Hypothalamus (tissue), 51 donors: Measurements from ENCODE around the gene NHERF2.
"Not testable (repeated sequence)": the region's sequence is repeated elsewhere in the genome, so short reads cannot be mapped to it uniquely, and the experiment has no call there.

ENCODE experiments used
- DNase-seq, 51 donors: peaks; one replicate each; lab custom pipeline; 2025; lab: John Stamatoyannopoulos, UW

The NHERF2 gene

GRCh38 chr16:2004795-2005517 lies 21.7 kb upstream of the NHERF2 start:
- no peak for DNase-seq

DNA sequence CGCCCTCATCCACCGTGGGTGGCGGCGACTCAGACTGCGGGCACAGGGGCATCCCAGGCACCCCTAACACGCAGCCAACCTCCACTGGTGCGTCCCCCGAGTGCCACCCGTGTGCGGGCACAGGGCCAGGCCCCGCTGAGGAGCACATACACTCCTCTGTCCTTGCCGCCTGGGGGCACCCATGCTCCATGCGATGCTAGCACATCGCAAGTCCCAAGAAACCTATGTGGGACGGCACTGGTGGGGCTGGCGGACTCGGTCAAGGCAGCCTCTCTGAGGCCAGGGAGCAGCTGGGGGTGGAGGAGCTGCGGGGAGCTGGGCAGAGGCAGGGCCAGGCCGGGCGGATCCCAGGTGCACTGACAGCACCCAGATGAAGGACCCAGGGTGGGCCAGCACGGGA lies 21.1 kb upstream of the NHERF2 start:
- DNase-seq: peak in 1 of 51 donors; percentile 23

DNA sequence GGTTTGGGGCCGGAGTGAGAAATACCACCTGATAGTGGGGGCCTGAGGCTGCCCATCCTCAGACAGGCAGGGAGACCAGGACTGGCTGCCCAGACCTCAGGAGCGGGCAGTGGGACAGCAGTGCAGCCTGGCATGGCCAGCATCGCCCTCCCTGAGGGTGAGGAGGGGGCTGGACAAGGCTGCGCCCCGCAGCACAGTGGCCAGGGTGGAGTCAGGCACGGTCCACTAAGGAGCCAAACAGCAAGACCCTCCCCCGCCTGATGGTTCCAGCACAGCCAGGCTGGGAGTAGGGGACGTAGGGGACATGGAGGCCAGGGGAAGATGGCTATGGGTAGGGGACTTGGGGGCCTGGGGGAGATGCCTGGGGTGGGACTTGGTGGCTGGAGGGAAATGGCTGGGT lies 20.4 kb upstream of the NHERF2 start:
- DNase-seq: no peak

DNA sequence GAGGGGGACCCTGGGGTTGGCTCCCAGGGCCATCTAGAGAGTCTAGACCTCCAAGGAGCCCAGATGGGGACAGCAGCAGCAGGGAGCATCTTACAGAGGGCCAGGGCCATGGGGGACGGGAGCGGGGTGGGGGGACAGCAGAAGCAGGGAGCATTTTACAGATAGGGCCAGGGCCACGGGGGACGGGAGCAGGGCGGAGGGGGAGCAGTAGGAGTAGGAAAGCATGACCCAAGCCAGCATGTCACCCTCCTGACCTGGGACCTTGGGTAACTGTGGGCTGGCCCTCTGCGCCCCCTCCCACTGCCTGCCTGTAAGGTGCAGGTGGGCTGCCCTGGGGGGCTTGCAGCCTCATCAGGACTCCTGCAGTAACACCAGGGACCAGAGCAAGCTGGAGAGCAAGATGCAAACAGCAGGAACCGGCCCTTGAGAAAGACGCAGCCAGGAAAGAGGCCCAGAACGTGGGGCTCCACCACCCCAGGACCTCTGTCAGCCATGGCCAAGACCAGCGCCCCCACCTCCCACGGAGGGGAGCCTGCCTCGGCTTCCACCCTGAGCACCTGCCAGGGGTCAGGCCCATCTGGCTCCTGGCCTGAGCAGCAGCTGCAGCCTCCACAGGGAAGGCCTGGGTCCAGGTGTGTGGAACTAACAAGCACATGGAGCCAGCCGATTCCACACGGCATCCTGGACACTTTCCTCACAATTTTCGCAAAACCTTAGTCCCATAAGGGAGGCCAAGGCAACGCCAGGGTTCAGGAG lies 19.4 kb upstream of the NHERF2 start:
- no peak for DNase-seq

GRCh38 chr16:2008009-2008526 lies 18.6 kb upstream of the NHERF2 start:
- no peak for DNase-seq

- no peak for DNase-seq
These were observed 18.0 kb upstream of the NHERF2 start for GRCh38 chr16:2008631-2009163.

DNA sequence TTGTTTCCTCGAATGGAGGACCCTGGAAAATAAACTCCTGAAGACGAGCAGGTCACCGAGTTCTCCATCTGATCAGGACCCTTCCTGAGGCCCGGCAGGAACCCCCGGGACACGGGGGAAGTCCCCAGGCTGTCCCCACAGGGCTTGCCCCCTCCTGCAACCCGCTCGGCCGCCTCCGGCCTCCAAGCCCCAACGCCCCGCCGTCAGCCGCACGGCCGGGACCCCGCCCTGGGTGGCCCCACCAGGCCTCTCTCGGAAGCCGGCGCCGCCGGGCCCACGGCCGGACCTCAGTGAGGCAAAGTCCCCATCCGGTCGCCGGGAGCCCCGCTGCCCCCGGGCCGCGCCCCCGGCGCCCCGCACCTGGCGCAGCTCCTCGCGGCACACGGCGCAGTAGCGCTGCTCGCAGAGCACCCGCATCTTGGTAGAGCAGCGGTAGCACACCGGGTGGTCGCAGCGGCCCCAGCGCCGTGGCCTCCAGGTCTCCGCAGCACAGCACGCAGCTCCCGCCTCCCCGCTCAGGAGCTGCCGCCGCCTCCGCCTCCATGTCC lies 17.5 kb upstream of the NHERF2 start:
- DNase-seq: no peak

DNA sequence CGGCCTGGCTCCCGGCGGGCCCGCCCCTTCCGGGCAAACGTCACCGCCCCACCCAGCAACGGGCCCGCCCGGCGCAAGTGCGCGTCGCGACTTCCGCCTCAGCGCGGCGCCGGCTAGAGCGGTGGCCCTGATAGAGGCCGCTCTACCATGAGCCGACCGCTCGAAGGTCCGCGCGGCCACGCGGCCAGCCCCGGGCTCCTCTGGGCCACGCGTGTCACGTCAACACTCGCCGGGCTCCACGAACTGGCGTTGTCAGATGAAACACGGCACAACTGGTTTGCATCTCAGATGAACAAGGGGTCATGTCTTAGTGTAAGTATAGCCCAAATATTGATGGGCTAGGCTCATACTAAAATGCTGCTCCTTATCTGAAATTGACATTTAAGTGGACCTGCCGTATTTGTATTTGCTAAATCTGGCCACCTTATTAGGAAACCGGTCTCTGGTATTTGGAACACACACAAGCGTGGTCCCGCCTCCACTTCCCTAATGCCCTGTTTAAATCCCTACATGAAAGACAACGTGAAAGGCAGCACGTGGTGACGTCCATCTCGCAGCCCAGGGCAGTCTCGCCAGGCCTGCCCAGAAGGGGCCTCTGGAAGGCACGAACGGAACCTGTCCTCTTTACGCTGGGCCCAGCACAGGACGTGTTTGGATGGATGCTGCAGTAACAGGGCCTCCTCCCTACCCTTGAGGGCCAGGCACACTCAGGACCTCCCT lies 16.8 kb upstream of the NHERF2 start, which contains the start of gene ZNF598:
Gene ZNF598, minus strand, starts transcription at position 31 of the 720 bp plus-strand sequence.
- DNase-seq: peak; percentile 26 to 88 (median 66)

- DNase-seq: not testable (repeated sequence)
These were observed 15.0 kb upstream of the NHERF2 start for GRCh38 chr16:2011726-2012125.

- no peak for DNase-seq
These were observed 13.2 kb upstream of the NHERF2 start for GRCh38 chr16:2013527-2013926.

DNA sequence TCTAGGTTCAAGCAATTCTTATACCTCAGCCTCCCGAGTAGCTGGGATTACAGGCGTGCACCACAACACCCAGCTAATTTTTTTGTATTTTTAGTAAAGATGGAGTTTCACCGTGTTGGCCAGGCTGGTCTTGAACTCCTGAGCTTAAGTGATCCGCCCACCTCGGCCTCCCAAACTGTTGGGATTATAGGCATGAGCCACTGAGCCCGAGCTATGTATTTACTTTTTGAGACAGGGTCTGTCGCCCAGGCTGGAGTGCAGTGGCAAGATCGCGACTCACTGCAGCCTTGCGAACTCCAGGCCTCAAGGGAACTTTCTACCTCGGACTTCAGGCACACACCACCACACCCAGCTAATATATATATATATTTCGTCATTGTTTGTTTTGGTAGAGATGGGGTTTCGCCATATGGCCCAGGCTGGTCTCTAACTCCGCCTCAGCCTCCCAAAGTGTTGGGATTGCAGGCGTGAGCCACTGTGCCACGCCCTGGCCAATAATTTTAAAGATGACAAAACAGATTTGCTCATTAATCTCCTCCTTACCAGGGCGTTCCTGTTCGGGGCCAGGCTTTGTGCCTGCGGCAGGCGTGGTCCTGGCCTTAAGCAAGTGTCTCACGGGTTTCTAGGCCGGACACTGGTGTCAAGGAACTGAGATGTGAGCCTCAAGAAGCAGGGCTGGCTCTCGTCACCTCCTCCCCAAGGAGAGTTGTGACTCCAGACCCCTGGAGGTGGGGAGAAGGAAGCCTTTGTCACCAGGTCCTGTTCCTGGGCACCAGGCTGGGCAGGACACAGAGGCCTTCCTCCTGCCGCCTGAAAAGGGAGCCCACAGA lies 11.4 kb upstream of the NHERF2 start:
- DNase-seq: no peak

DNA sequence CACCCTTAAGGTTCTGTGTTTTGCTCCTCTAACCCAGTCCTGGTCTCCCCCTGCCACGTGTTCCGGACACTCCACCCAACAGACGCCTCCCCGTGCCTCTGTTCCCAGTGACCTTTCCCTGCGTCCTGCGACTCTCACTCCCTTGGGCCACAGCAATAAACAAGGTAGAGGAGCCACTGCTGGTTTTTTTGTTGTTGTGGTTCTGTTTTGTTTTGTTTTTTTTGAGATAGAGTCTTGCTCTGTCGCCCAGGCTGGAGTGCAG lies 10.8 kb upstream of the NHERF2 start:
- no peak for DNase-seq

DNA sequence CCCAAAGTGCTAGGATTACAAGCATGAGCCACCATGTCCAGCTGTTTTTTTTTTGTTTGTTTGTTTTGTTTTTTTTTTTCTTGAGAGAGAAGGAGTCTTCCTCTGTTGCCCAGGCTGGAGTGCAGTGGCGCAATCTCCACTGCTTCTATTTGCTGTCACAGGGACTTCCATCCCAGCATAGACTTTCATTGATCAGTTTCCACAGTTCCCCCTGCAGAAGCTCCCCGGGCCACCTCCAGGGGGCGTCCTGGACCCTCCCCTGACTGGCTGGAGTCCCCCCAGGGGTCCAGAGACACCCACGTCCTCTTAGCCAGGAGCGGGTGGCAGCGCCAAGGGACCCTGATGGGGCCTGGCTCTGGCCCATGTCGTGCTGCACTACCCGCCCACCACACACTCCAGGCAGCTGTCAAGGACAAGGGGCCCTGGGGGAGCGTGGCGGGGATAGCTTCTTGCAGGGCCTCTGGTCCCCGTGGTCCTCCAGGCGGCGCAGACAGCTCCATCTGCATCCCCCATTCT lies 10.2 kb upstream of the NHERF2 start:
- DNase-seq: no peak

DNA sequence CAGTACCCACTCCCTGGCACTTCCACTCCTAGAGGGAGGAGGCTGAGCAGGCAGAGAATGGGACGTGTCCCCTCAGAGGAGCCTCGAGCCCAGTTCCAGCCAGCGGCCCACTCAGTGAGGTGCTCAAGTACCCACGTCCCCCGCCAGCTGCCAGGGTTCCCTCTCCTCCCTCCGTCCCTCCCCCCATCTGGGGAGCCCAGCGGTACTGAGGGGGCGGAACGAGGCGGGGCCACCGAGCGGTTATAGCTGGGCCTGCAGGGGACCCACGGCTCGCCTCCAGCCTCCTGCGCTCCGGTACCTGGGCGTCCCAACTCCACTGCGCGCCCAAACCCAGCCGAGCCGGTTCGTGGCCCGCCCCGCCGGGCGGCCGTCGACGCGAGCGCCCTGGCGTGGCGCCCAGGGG lies 7.2 kb upstream of the NHERF2 start, which contains the start of gene NPW:
Gene NPW, plus strand, starts transcription at position 268 of the 403 bp plus-strand sequence.
- no peak for DNase-seq

- no peak for DNase-seq
These were observed 6.5 kb upstream of the NHERF2 start for GRCh38 chr16:2019921-2020831.

DNA sequence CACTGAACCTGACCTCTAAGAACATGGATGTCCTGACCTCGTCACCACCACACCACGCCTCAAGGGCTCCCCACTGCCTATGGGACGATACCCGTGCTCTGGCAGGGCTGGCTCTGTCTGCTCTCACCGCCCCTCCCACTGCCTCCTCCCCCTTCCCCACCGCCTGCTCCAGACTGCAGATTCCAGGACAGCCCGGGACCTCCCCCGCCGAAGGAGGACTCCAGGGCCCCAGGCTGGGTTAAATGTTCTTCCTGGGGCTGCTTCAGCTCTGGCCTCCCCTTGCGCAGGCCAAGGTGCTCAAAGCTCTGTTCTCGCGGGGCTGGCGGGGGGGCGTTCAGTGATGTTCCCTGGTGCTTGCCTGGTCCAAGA lies 4.0 kb upstream of the NHERF2 start:
- DNase-seq: no peak

DNA sequence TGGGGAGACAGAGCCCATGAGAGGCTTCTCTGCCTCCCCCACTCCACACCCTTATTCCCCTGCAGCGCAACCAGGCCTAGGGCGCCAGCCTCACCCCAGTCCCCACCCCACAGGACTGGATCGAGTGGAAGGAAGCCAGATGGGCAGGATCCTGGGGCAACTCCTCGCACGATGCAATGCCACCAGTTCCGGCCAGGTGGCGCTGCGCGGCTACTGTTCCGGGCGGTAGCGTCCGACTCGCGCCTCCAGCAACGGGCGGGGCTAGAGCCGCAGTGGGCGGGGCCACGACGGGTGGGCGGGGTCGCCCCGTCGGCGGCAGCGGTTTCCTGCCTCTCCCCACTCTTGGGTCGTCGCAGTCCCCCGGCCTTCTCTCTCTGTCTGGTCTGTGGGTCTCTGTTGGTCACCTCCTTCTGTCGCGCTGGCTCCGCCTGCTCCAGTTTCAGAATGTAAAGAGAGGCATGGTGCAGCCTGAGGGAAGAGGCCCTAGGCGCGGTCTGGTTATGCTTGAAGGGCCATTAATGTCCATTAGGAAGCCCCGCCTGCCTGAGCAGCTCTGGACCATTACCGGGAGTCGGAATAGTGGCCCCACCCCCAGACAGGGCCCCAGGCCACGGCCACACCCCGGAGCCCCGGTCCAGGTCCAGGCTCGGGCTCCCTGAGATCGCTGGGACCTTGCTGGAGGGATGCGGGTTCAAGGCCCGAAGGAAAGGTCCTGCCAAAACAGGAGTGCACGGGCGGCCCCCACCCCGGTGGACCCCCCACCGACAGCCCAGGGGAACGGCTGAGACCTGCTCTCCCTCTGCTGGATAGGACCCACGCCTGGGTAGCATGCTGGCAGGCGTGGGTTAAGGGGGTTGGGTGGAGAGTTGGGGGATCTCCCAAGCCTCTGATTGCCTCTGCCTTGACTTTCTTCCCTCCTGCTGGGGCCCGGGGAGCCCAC lies 3.3 kb upstream of the NHERF2 start:
- DNase-seq: peak; percentile 48 to 98 (median 85)

GRCh38 chr16:2024032-2024420 lies 2.7 kb upstream of the NHERF2 start:
- DNase-seq: no peak
